Measurements from ENCODE around the gene MYH8.

DNA sequence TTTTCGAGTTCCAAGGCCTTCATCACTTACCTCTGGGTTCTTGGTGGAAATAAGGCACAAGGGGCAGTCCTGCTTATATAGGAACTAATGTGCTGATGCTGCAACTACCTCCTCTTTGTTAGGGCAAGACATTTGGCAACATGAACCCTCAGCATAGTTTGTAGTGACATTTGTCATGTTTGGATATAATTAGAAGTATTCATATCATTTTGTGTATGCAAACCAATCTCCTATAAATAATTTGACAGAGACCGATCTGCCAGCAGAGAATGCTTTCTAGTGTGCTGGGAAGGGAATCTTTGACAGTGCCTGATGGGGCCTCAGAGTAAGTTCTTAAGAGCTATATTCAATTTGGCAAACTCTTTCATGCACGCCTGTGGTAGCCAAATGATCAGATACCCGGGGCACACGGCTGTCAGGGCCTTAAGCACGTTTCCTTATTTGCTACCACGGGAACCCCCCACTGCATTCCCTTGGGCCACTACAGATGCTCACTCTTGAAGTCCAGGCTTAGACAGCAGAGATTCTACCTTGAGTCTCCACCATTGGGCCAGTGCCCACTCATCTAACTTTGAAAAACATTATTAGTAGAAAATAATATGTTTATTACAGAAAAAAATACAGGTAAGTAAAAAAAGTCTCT, at the start of gene MYH8:
- TF ChIP-seq, protein P1, sequence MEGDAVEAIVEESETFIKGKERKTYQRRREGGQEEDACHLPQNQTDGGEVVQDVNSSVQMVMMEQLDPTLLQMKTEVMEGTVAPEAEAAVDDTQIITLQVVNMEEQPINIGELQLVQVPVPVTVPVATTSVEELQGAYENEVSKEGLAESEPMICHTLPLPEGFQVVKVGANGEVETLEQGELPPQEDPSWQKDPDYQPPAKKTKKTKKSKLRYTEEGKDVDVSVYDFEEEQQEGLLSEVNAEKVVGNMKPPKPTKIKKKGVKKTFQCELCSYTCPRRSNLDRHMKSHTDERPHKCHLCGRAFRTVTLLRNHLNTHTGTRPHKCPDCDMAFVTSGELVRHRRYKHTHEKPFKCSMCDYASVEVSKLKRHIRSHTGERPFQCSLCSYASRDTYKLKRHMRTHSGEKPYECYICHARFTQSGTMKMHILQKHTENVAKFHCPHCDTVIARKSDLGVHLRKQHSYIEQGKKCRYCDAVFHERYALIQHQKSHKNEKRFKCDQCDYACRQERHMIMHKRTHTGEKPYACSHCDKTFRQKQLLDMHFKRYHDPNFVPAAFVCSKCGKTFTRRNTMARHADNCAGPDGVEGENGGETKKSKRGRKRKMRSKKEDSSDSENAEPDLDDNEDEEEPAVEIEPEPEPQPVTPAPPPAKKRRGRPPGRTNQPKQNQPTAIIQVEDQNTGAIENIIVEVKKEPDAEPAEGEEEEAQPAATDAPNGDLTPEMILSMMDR (IDR thresholded peaks at IDR 0.05), result no peak
- TF ChIP-seq POLR2A (IDR thresholded peaks at IDR 0.05), result no peak

Measured in body of pancreas (tissue), 4 donors.